ENCODE measurements around the gene AGPAT4. TPM values are rescaled to one million over a fixed set of nuclear protein-coding genes. Genes with fewer than 3 reads are reported as not detected.

Gene AGPAT4
- total and polyA plus RNA-seq, 2 of the 4 experiments (the other 2 are of a cell fraction), result 3.6 to 3.8 TPM

- H2BK15ac ChIP-seq (ENCODE audit: low read depth, low read length), result peak overlapping the region; percentile 46; the same call in 1 of the 3 replicates
- peak overlapping the region; percentile 57; the same call in 1 of the 2 replicates for H3K18ac ChIP-seq (ENCODE audit: low read depth, low read length)
- no peak overlapping the region for H3K27ac ChIP-seq (ENCODE audit: insufficient read depth, low read length)
- H2AK5ac ChIP-seq (ENCODE audit: low read depth, low read length), result peak overlapping the region; percentile 35; the same call in 1 of the 2 replicates
- no peaks in the 10 kb centered on the region for H3K27me3 ChIP-seq (ENCODE audit: control insufficient read depth, insufficient read depth, low read length)
- H3K36me3 ChIP-seq (ENCODE audit: control insufficient read depth, insufficient read depth, low read length), result peaks cover 6% of the 10 kb centered on the region; the same call in 1 of the 2 replicates
- peaks cover 15% of the 10 kb centered on the region for H3K4me1 ChIP-seq (ENCODE audit: control insufficient read depth, insufficient read depth, low read length)
- dilution Hi-C loops (cut with HindIII; ENCODE audit: low sequenced_read_pairs, unreplicated experiment) (no loop called here), intact Hi-C loops (cut with micrococcal nuclease) (loop anchor here (2.0 kb wide), 1 partner anchor 17 kb away; no protein-coding TSS in a partner anchor), in situ Hi-C loops (cut with MboI; ENCODE audit: low sequenced_read_pairs) (loop anchor here (25.0 kb wide), 1 partner anchor 268 kb away; the partner anchor contains the start of gene MAP3K4)
- DNase-seq, result no peak
- no peak for TF ChIP-seq MAFK (IDR thresholded peaks at IDR 0.05; ENCODE audit: low read depth, low read length)
- no peak for TF ChIP-seq FOS (IDR thresholded peaks at IDR 0.05; ENCODE audit: low read depth, low read length)
- TF ChIP-seq RFX5 (IDR thresholded peaks at IDR 0.05; ENCODE audit: low read depth, low read length), result no peak
- TF ChIP-seq POLR2A (IDR thresholded peaks at IDR 0.05; ENCODE audit: low read depth, low read length), result no peak
- TF ChIP-seq NFE2L2 (IDR thresholded peaks at IDR 0.05; ENCODE audit: low read depth, low read length), result no peak
- TF ChIP-seq MXI1 (IDR thresholded peaks at IDR 0.05; ENCODE audit: borderline replicate concordance, low read depth, low read length), result no peak
- no peak for TF ChIP-seq CHD1 (IDR thresholded peaks at IDR 0.05; ENCODE audit: low read depth, low read length)
- no peak for TF ChIP-seq RAD21 (IDR thresholded peaks at IDR 0.05; ENCODE audit: low read length)
- TF ChIP-seq USF2 (IDR thresholded peaks at IDR 0.05; ENCODE audit: low read depth, low read length), result no peak
- no peak for TF ChIP-seq CEBPB (IDR thresholded peaks at IDR 0.05; ENCODE audit: low read depth, low read length)
- no peak for TF ChIP-seq ELK1 (IDR thresholded peaks at IDR 0.05; ENCODE audit: borderline replicate concordance, low read depth, low read length)
- TF ChIP-seq MAZ (IDR thresholded peaks at IDR 0.05; ENCODE audit: borderline replicate concordance, low read depth, low read length), result no peak
- TF ChIP-seq BHLHE40 (IDR thresholded peaks at IDR 0.05; ENCODE audit: low read depth, low read length), result no peak
- no peak for TF ChIP-seq CTCF (conservative IDR thresholded peaks at IDR 0.05; ENCODE audit: low read depth, low read length)
- no peak for TF ChIP-seq SMC3 (IDR thresholded peaks at IDR 0.05; ENCODE audit: low read depth, low read length)
- TF ChIP-seq RCOR1 (IDR thresholded peaks at IDR 0.05; ENCODE audit: insufficient replicate concordance, low read length), result no peak
- no peak overlapping the region for H2BK5ac ChIP-seq (ENCODE audit: low read depth, low read length, poor library complexity, severe bottlenecking)
- H3K4me3 ChIP-seq (ENCODE audit: insufficient read depth, low read depth, low read length), result no peak overlapping the region
- H3K79me1 ChIP-seq (ENCODE audit: low read depth in 1 of 2, low read length in 2 of 2), result peaks cover 18 to 36% of the 10 kb centered on the region in 2 experiments
- ChIA-PET CTCF (interaction anchor here (0.6 kb wide), 1 partner anchor 19 kb away, joined by 4 read pairs; no protein-coding TSS in a partner anchor), POLR2A (ENCODE audit: unreplicated experiment) (no interaction called here)
- no peaks in the 10 kb centered on the region for H4K20me1 ChIP-seq (ENCODE audit: insufficient read depth, low read length)
- H2BK120ac ChIP-seq (ENCODE audit: low read depth, low read length), result no peak overlapping the region
- no peak overlapping the region for H3K9ac ChIP-seq (ENCODE audit: low read depth, low read length)
- no peak overlapping the region for H3K4me2 ChIP-seq (ENCODE audit: low read depth, low read length)
- peaks cover 12% of the 10 kb centered on the region; the same call in 1 of the 2 replicates for H3K9me1 ChIP-seq (ENCODE audit: insufficient read depth, low read length)
- no peak overlapping the region for H4K5ac ChIP-seq (ENCODE audit: low read depth, low read length)
- H2AK9ac ChIP-seq (replicated peaks; ENCODE audit: low read depth, low read length, poor library complexity), result no peak overlapping the region
- no peak overlapping the region for H3K4ac ChIP-seq (ENCODE audit: low read depth, low read length)
- no peak for ATAC-seq (ENCODE audit: low read depth)
- no peak overlapping the region for H3K23ac ChIP-seq (ENCODE audit: low read depth, low read length)
- no peak overlapping the region for H2AFZ ChIP-seq (replicated peaks; ENCODE audit: low read length, poor library complexity)
- no TSS peak for BruUV-seq (replicated peaks)
- H4K8ac ChIP-seq (ENCODE audit: low read depth in 2 of 2, low read length in 2 of 2), result no peak overlapping the region
- no peak overlapping the region for H2BK20ac ChIP-seq (ENCODE audit: low read depth, low read length)
- no peak overlapping the region for H4K91ac ChIP-seq (ENCODE audit: insufficient read depth, low read depth, low read length)
- no CpG with 5 or more reads among the region's 6 CpGs for WGBS, 2 experiments (ENCODE audit: extremely low coverage in 2 of 2, insufficient read length in 1 of 2)
- H3K9me3 ChIP-seq (ENCODE audit: control insufficient read depth, insufficient read depth, low read length), result no peaks in the 10 kb centered on the region
- H3K56ac ChIP-seq (ENCODE audit: extremely low read depth, insufficient read depth, low read length), result no peak overlapping the region
- no peak overlapping the region for H3K14ac ChIP-seq (replicated peaks; ENCODE audit: low read depth, low read length)
Observed at GRCh38 chr6:161255518-161255917, 18.3 kb downstream of the AGPAT4 start.
